Fibroblast of lung (primary cell): ENCODE results near the gene CCDC196. TPM values are rescaled to one million over a fixed set of nuclear protein-coding genes. Genes with fewer than 3 reads are reported as not detected.

Experiments used
- DNase-seq, 2 donors: peaks; one replicate each; pipeline versions ENCODE4 v3.0.0 to v3.0.0-alpha.2; 2010; ENCODE audit warnings: low read depth in 2 of 2
- H2AFZ ChIP-seq: 2 replicates; pipeline ENCODE4 v1.5.1; 2012; ENCODE audit warnings: low read length, control low read depth, inconsistent platforms
- H3K27ac ChIP-seq: 2 replicates; pipeline ENCODE4 v1.5.1; 2011; ENCODE audit warnings: low read length, control low read depth; ENCODE audit not compliant: insufficient read depth
- H3K27me3 ChIP-seq: 2 replicates; pipeline ENCODE4 v1.5.1; 2011; ENCODE audit warnings: mild to moderate bottlenecking, low read length; ENCODE audit not compliant: control insufficient read depth, insufficient read depth
- H3K36me3 ChIP-seq: 2 replicates; pipeline ENCODE4 v1.5.1; 2011; ENCODE audit warnings: low read length; ENCODE audit not compliant: control insufficient read depth, insufficient read depth
- H3K4me1 ChIP-seq: 2 replicates; pipeline ENCODE4 v1.5.1; 2011; ENCODE audit warnings: low read length; ENCODE audit not compliant: control insufficient read depth, insufficient read depth; ENCODE audit errors: extremely low read depth
- H3K4me2 ChIP-seq: 2 replicates; pipeline ENCODE4 v1.5.1; 2011; ENCODE audit warnings: low read length, control low read depth; ENCODE audit not compliant: insufficient read depth; ENCODE audit errors: extremely low read depth
- H3K4me3 ChIP-seq, 4 experiments: fragments of 200-600 bp in 1 of 4; sonication (generic) in 1 of 4; replicated peaks in 1 of 4; 2 replicates each; pipeline ENCODE4 v1.5.1; 2011 to 2016; ENCODE audit warnings: low read length in 4 of 4, low read depth in 3 of 4, mild to moderate bottlenecking in 3 of 4, control low read depth in 2 of 4, inconsistent platforms in 1 of 4, mixed read lengths in 1 of 4; ENCODE audit not compliant: insufficient read depth in 1 of 4; ENCODE audit errors: control extremely low read depth in 1 of 4
- H3K79me2 ChIP-seq: 2 replicates; pipeline ENCODE4 v1.5.1; 2012; ENCODE audit warnings: mild to moderate bottlenecking, low read length, inconsistent platforms; ENCODE audit not compliant: control insufficient read depth, insufficient read depth
- H3K9ac ChIP-seq: 2 replicates; pipeline ENCODE4 v1.5.1; 2011; ENCODE audit warnings: mild to moderate bottlenecking, low read length, control low read depth; ENCODE audit not compliant: insufficient read depth
- H3K9me3 ChIP-seq: 2 replicates; pipeline ENCODE4 v1.5.1; 2012; ENCODE audit warnings: low read depth, low read length; ENCODE audit not compliant: control insufficient read depth, insufficient read depth
- H4K20me1 ChIP-seq: 2 replicates; pipeline ENCODE4 v1.5.1; 2011; ENCODE audit warnings: low read length; ENCODE audit not compliant: control insufficient read depth, insufficient read depth; ENCODE audit errors: extremely low read depth
- CTCF ChIP-seq, 2 donors: IDR thresholded peaks in 1 of 2; conservative IDR thresholded peaks in 1 of 2; 1 replicate in 1 of 2; 2 replicates in 1 of 2; pipeline ENCODE4 v1.5.1; 2011 to 2012; ENCODE audit warnings: low read length in 2 of 2, control low read depth in 1 of 2, inconsistent platforms in 1 of 2, low read depth in 1 of 2, mild to moderate bottlenecking in 1 of 2
- EZH2 ChIP-seq: IDR thresholded peaks from 2 replicates; pipeline ENCODE4 v1.5.1; 2012; ENCODE audit warnings: low read length, control low read depth, mild to moderate bottlenecking; ENCODE audit errors: missing control alignments
- polyA plus RNA-seq, 2 donors: library from polyadenylated mRNA; depleted of rRNA in 1 of 2; stranded (reverse) in 1 of 2; unstranded in 1 of 2; fragments of >200 nt; gene quantifications; 2 replicates each; pipeline ENCODE4 v1.2.1, GENCODE V29; 2011 to 2012; ENCODE audit warnings: missing spikeins in 1 of 2
- total RNA-seq: library from RNA; depleted of rRNA; stranded (reverse); fragments of >200 nt; gene quantifications from 2 replicates; pipeline ENCODE4 v1.2.1, GENCODE V29; 2014

CCDC196 gene
- total and polyA plus RNA-seq, 2 donors (not counting 1 experiment from before 2014, with no cell fraction given): not detected

- Histone ChIP-seq H3K79me2 (no peaks in the 10 kb centered on the region), H3K4me1 (no peaks in the 10 kb centered on the region), H3K27me3 (no peaks in the 10 kb centered on the region), H3K36me3 (no peaks in the 10 kb centered on the region), H3K9ac (no peak overlapping the region), H4K20me1 (no peaks in the 10 kb centered on the region), H3K4me3 (no peak overlapping the region), H3K4me2 (no peak overlapping the region), H2AFZ (no peak overlapping the region), H3K9me3 (no peaks in the 10 kb centered on the region), H3K27ac (no peak overlapping the region)
- no peak for DNase-seq
- TF ChIP-seq CTCF (conservative IDR thresholded peaks at IDR 0.05 in 1 of 2, IDR thresholded peaks at IDR 0.05 in 1 of 2; ENCODE audit: low read depth in 1 of 2, low read length in 2 of 2): no peak
- TF ChIP-seq EZH2: no peak
Measured at GRCh38 chr14:66482873-66483272, 3.3 kb upstream of the CCDC196 start.

- Histone ChIP-seq H4K20me1 (no peaks in the 10 kb centered on the region), H3K27me3 (no peaks in the 10 kb centered on the region), H3K36me3 (no peaks in the 10 kb centered on the region), H3K4me2 (no peak overlapping the region), H3K9me3 (no peaks in the 10 kb centered on the region), H3K4me3 (no peak overlapping the region), H3K4me1 (no peaks in the 10 kb centered on the region), H3K27ac (no peak overlapping the region), H2AFZ (no peak overlapping the region), H3K79me2 (no peaks in the 10 kb centered on the region), H3K9ac (no peak overlapping the region)
- no peak for TF ChIP-seq EZH2
- no peak for TF ChIP-seq CTCF (conservative IDR thresholded peaks at IDR 0.05 in 1 of 2, IDR thresholded peaks at IDR 0.05 in 1 of 2; ENCODE audit: low read depth in 1 of 2, low read length in 2 of 2)
- DNase-seq: peak in 1 of 2 donors; percentile 31
Measured at GRCh38 chr14:66483322-66483721, 2.8 kb upstream of the CCDC196 start.

- no peak overlapping the region for H3K9ac ChIP-seq
- DNase-seq: no peak
Measured at GRCh38 chr14:66485029-66485428, 1.1 kb upstream of the CCDC196 start.

More at GRCh38 chr14:66485029-66485428, 1.1 kb upstream of the CCDC196 start:
- no peak overlapping the region for H3K27ac ChIP-seq
- H3K4me2 ChIP-seq: no peak overlapping the region
- H3K27me3 ChIP-seq: no peaks in the 10 kb centered on the region
- no peak overlapping the region for H3K4me3 ChIP-seq
- H4K20me1 ChIP-seq: no peaks in the 10 kb centered on the region
- no peaks in the 10 kb centered on the region for H3K36me3 ChIP-seq
- no peaks in the 10 kb centered on the region for H3K4me1 ChIP-seq
- H3K9me3 ChIP-seq: no peaks in the 10 kb centered on the region
- H2AFZ ChIP-seq: no peak overlapping the region
- no peaks in the 10 kb centered on the region for H3K79me2 ChIP-seq
- TF ChIP-seq CTCF (conservative IDR thresholded peaks at IDR 0.05 in 1 of 2, IDR thresholded peaks at IDR 0.05 in 1 of 2; ENCODE audit: low read depth in 1 of 2, low read length in 2 of 2) (no peak), EZH2 (no peak)
